Heart left ventricle (tissue), 16 donors: Measurements from ENCODE around the gene KCNMB4. TPM values are rescaled to one million over a fixed set of nuclear protein-coding genes. Genes with fewer than 3 reads are reported as not detected.

Source experiments
- ATAC-seq, 4 donors: fragments of 200-7000 bp; cut with Tn5 transposase; one replicate each; pipeline ENCODE4 v1.9.1; 2020 to 2022; ENCODE audit warnings: moderate library complexity in 4 of 4, mild to moderate bottlenecking in 3 of 4, moderate number of reproducible peaks in 1 of 4
- DNase-seq, 5 donors: peaks; one replicate each; pipeline ENCODE4 v3.0.0-alpha.2; 2020
- H3K27ac ChIP-seq, 12 donors: fragments of 200-600 bp; sonication (generic) in 4 of 12; one replicate each; pipeline versions ENCODE4 v1.5.0 to v1.8.0; 2016 to 2022; ENCODE audit warnings: mild to moderate bottlenecking in 2 of 12
- H3K27me3 ChIP-seq, 9 donors: fragments of 200-600 bp; sonication (generic) in 2 of 9; one replicate each; pipeline versions ENCODE4 v1.5.1 to v1.8.0; 2016 to 2022; ENCODE audit warnings: mild to moderate bottlenecking in 3 of 9
- H3K36me3 ChIP-seq, 9 donors: fragments of 200-600 bp; sonication (generic) in 2 of 9; one replicate each; pipeline versions ENCODE4 v1.5.0 to v1.8.0; 2018 to 2022; ENCODE audit warnings: mild to moderate bottlenecking in 2 of 9
- H3K4me1 ChIP-seq, 12 donors: fragments of 200-600 bp; sonication (generic) in 4 of 12; one replicate each; pipeline versions ENCODE4 v1.5.0 to v1.8.0; 2016 to 2022; ENCODE audit warnings: mild to moderate bottlenecking in 3 of 12
- H3K4me3 ChIP-seq, 12 donors: fragments of 200-600 bp; sonication (generic) in 4 of 12; one replicate each; pipeline versions ENCODE4 v1.5.0 to v1.8.0; 2017 to 2022; ENCODE audit warnings: mild to moderate bottlenecking in 9 of 12, moderate library complexity in 4 of 12
- H3K9me3 ChIP-seq, 12 donors: fragments of 200-600 bp; sonication (generic) in 4 of 12; one replicate each; pipeline versions ENCODE4 v1.5.0 to v1.8.0; 2016 to 2022; ENCODE audit warnings: mild to moderate bottlenecking in 1 of 12
- CTCF ChIP-seq, 12 donors: fragments of 200-600 bp; sonication (generic) in 4 of 12; IDR thresholded peaks; one replicate each; pipeline versions ENCODE4 v1.5.0 to v1.8.0; 2018 to 2022; ENCODE audit warnings: antibody characterized with exemption in 12 of 12, mild to moderate bottlenecking in 5 of 12
- POLR2A ChIP-seq, 2 donors: fragments of 450-650 bp; IDR thresholded peaks; one replicate each; pipeline ENCODE4 v1.6.1; 2017; ENCODE audit warnings: antibody characterized with exemption in 2 of 2, mild to moderate bottlenecking in 2 of 2, moderate library complexity in 2 of 2
- WGBS, 4 donors: extraction: QIAGEN DNeasy Blood & Tissue Kit in 2 of 4; methylation state at CpG; one replicate each; pipeline versions ENCODE4 v1.1.5 to v1.1.7; 2013 to 2018; 5-methylcytosine and 5-hydroxymethylcytosine counted together
- intact Hi-C, 10 donors: fragments of 100-400 bp; cut with DNase I; formaldehyde crosslinking; loops; one replicate each; pipeline versions ENCODE4 v1.11.1 to v1.14.2; 2022
- polyA plus RNA-seq, 2 donors: library from polyadenylated mRNA; stranded (reverse); fragments of 200-250 nt; gene quantifications; one replicate each; pipeline ENCODE4 v1.2.3, GENCODE V29; 2013
- total RNA-seq, 9 donors: library from RNA; depleted of rRNA in 2 of 9; stranded (reverse); fragments of >200 nt in 2 of 9; fragmentation: NEBNext Ultra II Directional in 3 of 9; extraction: Animal tissue kit (Norgen Biotek cat#: 25700) in 3 of 9; gene quantifications; one replicate each; pipeline versions ENCODE4 v1.1.0 to v1.2.4, GENCODE V29; 2016 to 2023
- donor health status: ischemic (EF 13 %, LVEDD 7.1; RV severe dilation, severe dysfunction).
- donor health status: healthy with polysubstance abuse.
- donor health status: DM: no; HTN: yes; CAD: no.
- donor health status: DM: no; HTN: no; CAD: no.
- donor health status: ischemic (EF 25% LVEDD 6.9; RV normal size, moderate dysfunction).
- donor health status: ischemic (EF 25% LVEDD 5.7; RV mildly dilated, moderate dysfunction).
- donor health status: healthy.
- donor health status: DM: yes; HTN: yes; CAD: no.
- donor health status: ischemic (EF 35%, LVEDD 5.7; RV mildly dilated, moderate dysfunction).
- donor health status: nonischemic (EF 11% LVEDD 7.7; RV severe dilation, severe dysfunction).
- donor health status: DM: yes; HTN: yes; CAD: no.
- donor health status: PGD.
- donor health status: ischemic (EF 29% LVEDD 5.4; RV normal size, mild dysfunction).
- donor health status: nonischemic (EF 23%, LVEDD 6.1; RV moderate dilation, normal function).

Gene KCNMB4
- total and polyA plus RNA-seq, 11 donors = 0.96 to 3.6 (median 2.1) TPM

GRCh38 chr12:70366581-70367257 lies 629 bp downstream of the KCNMB4 start:
- peaks cover 0 to 30% (median 10%) of the 10 kb centered on the region in 12 donors for H3K4me1 ChIP-seq
- ATAC-seq (peak; percentile 32 to 64 (median 36)), DNase-seq (peak in 4 of 5 donors; percentile 13 to 65 (median 36))
- TF ChIP-seq POLR2A (IDR thresholded peaks at IDR 0.05) (no peak), CTCF (IDR thresholded peaks at IDR 0.05) (no peak)
- H3K36me3 ChIP-seq = no peaks in the 10 kb centered on the region
- H3K9me3 ChIP-seq = no peaks in the 10 kb centered on the region
- intact Hi-C loops = loop anchor here in 8 of 10 donors (2.0 to 10.0 kb wide), 8 partner anchors 122 to 472 kb away; partner anchors contain the start of gene CNOT2 (in 6 of the 8)
- peak overlapping the region; percentile 39 to 87 (median 74) for H3K4me3 ChIP-seq
- H3K27ac ChIP-seq = peak overlapping the region in 9 of 12 donors; percentile 8 to 58 (median 48)
- 0 to 2% (median 1%) methylated on average over 24 to 69 of the region's 69 CpGs for WGBS, 4 donors
- peaks cover 0 to 21% (median 0%) of the 10 kb centered on the region in 9 donors for H3K27me3 ChIP-seq

- intact Hi-C loops = loop anchor here in 8 of 10 donors (2.0 to 10.0 kb wide), 8 partner anchors 123 to 473 kb away; partner anchors contain the start of gene CNOT2 (in 6 of the 8)
- peaks cover 0 to 30% (median 10%) of the 10 kb centered on the region in 12 donors for H3K4me1 ChIP-seq
- TF ChIP-seq POLR2A (IDR thresholded peaks at IDR 0.05) (no peak), CTCF (IDR thresholded peaks at IDR 0.05) (no peak)
- H3K36me3 ChIP-seq = no peaks in the 10 kb centered on the region
- peak overlapping the region; percentile 39 to 87 (median 74) for H3K4me3 ChIP-seq
- DNase-seq = no peak
- WGBS, 4 donors = 7 to 12% (median 8%) methylated on average over 21 of the region's 21 CpGs
- peaks cover 0 to 21% (median 0%) of the 10 kb centered on the region in 9 donors for H3K27me3 ChIP-seq
- H3K27ac ChIP-seq = peak overlapping the region in 8 of 12 donors; percentile 9 to 58 (median 50)
- H3K9me3 ChIP-seq = no peaks in the 10 kb centered on the region
- ATAC-seq = peak in 1 of 4 donors; percentile 3
These were observed 1.4 kb downstream of the KCNMB4 start for GRCh38 chr12:70367258-70368141.

GRCh38 chr12:70372881-70373280 lies 6.8 kb downstream of the KCNMB4 start:
- intact Hi-C loops = loop anchor here in 1 of 10 donors (10.0 kb wide), 1 partner anchor 478 kb away; no protein-coding TSS in a partner anchor
- Histone ChIP-seq H3K27me3 (no peaks in the 10 kb centered on the region), H3K36me3 (no peaks in the 10 kb centered on the region), H3K4me1 (peaks cover 0 to 10% (median 0%) of the 10 kb centered on the region in 12 donors), H3K27ac (no peak overlapping the region), H3K9me3 (peaks cover 0 to 3% (median 0%) of the 10 kb centered on the region in 12 donors), H3K4me3 (no peak overlapping the region)
- DNase-seq (no peak), ATAC-seq (no peak)
- 94 to 96% (median 95%) methylated on average over 3 of the region's 3 CpGs for WGBS, 4 donors
- no peak for TF ChIP-seq POLR2A (IDR thresholded peaks at IDR 0.05)
- TF ChIP-seq CTCF (IDR thresholded peaks at IDR 0.05) = no peak
